Measurements from ENCODE around the gene DBI. TPM values are rescaled to one million over a fixed set of nuclear protein-coding genes. Genes with fewer than 3 reads are reported as not detected.

DBI gene
- total and polyA plus RNA-seq, 2 of the 13 experiments (the other 11 are each of a cell fraction or from before 2014, with no cell fraction given), result 330 to 659 TPM

GRCh38 chr2:119366649-119367471, at the start of gene DBI, which contains the start of gene C2orf76 (continued):
- TF ChIP-seq SRSF1 (optimal IDR thresholded peaks at IDR 0.05; ENCODE audit: low read depth, low read length) (peak; percentile 89), ZNF7 (CRISPR knock-in tag; IDR thresholded peaks at IDR 0.05) (no peak), TFDP1 (CRISPR knock-in tag; IDR thresholded peaks at IDR 0.05; ENCODE audit: borderline replicate concordance) (peak; percentile 88; the same call in 1 of the 2 replicates), RBFOX2 (IDR thresholded peaks at IDR 0.05; ENCODE audit: low read depth, low read length) (peak; percentile 93), GRHL1 (CRISPR knock-in tag; conservative IDR thresholded peaks at IDR 0.05) (no peak), GATAD2A (CRISPR knock-in tag; IDR thresholded peaks at IDR 0.05) (peak; percentile 71), ZNF460 (CRISPR knock-in tag; IDR thresholded peaks at IDR 0.05; ENCODE audit: borderline replicate concordance) (peak; percentile 55; the same call in 1 of the 2 replicates), ZFX (CRISPR knock-in tag; IDR thresholded peaks at IDR 0.05; ENCODE audit: low read depth) (peak; percentile 90), NFAT5 (CRISPR knock-in tag; IDR thresholded peaks at IDR 0.05) (0 out of 2 replicates have a peak, but pooled peaks have one; percentile 70), ATF7-NPFF (CRISPR knock-in tag; IDR thresholded peaks at IDR 0.05; ENCODE audit: low read depth) (peak; percentile 93), NFKBIZ (CRISPR knock-in tag; IDR thresholded peaks at IDR 0.05) (0 out of 2 replicates have a peak, but pooled peaks have one; percentile 28), ZNF839 (CRISPR knock-in tag; IDR thresholded peaks at IDR 0.05; ENCODE audit: borderline replicate concordance) (no peak), KDM1A (CRISPR knock-in tag; IDR thresholded peaks at IDR 0.05) (no peak), SRSF9 (IDR thresholded peaks at IDR 0.05; ENCODE audit: borderline replicate concordance, insufficient read depth, low read depth, low read length, poor library complexity, severe bottlenecking) (no peak), IKZF4 (CRISPR knock-in tag; IDR thresholded peaks at IDR 0.05; ENCODE audit: borderline replicate concordance, low read depth, not compliant biosample characterization) (peak; percentile 45), ZNF607 (CRISPR knock-in tag; IDR thresholded peaks at IDR 0.05; ENCODE audit: borderline replicate concordance) (peak; percentile 95), ZNF33B (CRISPR knock-in tag; IDR thresholded peaks at IDR 0.05) (peak; percentile 94; the same call in 1 of the 2 replicates), ZNF766 (CRISPR knock-in tag; IDR thresholded peaks at IDR 0.05; ENCODE audit: borderline replicate concordance) (no peak), SNAI1 (CRISPR knock-in tag; IDR thresholded peaks at IDR 0.05; ENCODE audit: borderline replicate concordance) (peak; percentile 21), ZFP82 (CRISPR knock-in tag; IDR thresholded peaks at IDR 0.05; ENCODE audit: borderline replicate concordance) (peak; percentile 80; the same call in 1 of the 2 replicates), ZNF432 (CRISPR knock-in tag; IDR thresholded peaks at IDR 0.05; ENCODE audit: borderline replicate concordance) (0 out of 2 replicates have a peak, but pooled peaks have one; percentile 41)

Measured in HepG2 (cell line).